GM21390 (cell line): ENCODE results near the gene CRY1.
"Not testable (repeated sequence)": the region's sequence is repeated elsewhere in the genome, so short reads cannot be mapped to it uniquely, and the experiment has no call there.

Source experiments
- ATAC-seq: cut with Tn5 transposase; IDR thresholded peaks from one replicate; pipeline ENCODE4 v1.9.1; 2021; ENCODE audit not compliant: unreplicated experiment

Gene CRY1

DNA sequence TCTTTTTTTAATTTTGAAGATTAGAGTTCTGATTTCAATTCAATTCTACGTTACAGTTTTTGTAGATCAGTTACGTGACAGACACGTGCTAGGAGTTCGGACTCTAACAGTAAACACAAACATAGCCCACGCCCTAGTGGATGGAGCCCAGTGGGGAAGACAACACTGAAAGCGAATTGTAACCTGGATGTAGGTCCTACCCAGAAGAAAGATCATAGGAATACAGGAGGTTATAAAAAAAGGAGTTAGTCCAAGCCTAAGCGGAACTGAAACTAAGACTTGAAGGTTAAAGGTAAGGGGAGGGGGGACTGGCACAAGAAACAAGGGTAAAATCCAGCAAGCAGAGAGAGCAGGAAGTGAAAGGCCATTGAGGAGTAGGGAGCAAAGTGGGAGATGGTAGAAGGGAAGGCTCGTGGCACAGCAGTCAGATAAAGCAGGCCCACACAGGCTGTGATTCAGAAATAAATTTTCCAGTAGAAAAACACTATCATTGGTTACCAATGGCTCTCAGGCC, 15.7 kb upstream of the CRY1 start:
- no peak for ATAC-seq

- not testable (repeated sequence) for ATAC-seq
Measured at GRCh38 chr12:107108366-107108765, 15.0 kb upstream of the CRY1 start.

DNA sequence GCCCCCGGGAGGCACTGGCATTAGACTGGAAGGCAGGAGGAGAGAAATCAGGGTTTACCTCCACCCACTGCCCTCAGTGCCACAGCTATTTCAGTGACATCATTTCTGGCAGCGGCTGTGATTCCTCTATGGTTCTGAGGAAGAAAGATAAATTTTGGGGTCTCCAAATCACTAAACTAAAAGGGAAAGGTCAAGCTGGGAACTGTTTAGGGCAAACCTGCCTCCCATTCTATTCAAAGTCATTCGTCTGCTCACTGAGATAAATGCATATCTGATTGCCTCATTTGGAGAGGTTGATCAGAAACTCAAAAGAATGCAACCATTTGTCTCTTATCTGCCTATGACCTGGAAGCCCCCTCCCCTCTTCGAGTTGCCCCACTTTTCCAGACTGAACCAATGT, 14.0 kb upstream of the CRY1 start:
- no peak for ATAC-seq

DNA sequence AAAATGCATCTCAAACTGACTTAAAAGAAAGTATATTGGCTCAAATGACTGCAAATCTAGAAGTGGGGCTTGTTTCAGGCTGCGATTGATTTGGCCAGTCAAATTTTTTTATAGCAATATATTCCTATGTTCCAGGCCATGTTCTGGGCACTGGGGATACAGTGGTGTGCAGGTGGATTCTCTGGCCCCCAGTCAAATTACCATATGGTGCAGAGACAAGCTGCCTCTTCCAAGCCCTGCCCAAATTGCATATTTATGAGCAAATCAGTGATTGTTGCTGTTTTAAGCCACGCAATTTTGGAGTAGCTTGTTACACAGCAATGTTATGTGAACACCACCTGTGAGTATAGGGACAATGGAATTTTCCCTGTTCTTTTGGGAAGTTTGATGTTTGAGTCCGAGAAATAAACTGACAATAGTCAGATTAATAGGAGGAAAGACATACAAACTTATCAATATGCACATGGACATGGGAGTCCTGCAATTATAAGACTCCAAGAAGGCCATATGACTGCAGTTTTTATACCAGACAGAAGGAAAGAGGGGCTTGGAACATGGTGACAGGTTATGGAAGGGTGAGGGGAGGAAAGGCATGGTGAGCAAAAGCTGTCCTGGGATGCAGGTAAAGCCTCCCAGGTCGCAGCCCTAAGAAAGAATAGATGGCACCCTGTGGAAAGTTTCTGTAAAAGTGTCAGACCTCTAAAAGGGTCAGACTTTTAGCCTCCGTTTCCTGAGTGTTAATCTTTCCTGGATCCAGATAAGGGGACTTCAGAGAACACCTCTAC, 13.1 kb upstream of the CRY1 start:
- ATAC-seq = no peak

DNA sequence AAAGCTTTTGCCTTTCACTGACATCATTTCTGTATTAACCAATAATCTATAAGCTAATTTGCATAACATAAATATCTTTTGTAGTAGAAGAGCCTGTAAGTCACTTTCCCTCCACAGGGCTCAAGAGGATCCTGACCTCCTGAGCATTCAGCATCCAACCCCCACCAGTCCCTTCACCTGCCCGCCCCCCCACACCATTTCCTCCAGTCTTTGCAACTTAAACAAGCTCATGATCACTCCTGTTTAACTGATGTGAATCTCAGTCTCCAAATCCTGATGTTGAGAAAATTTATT, 12.0 kb upstream of the CRY1 start:
- no peak for ATAC-seq

- no peak for ATAC-seq
Measured at GRCh38 chr12:107103516-107103915, 10.2 kb upstream of the CRY1 start.

- ATAC-seq = no peak
Measured at GRCh38 chr12:107103097-107103496, 9.7 kb upstream of the CRY1 start.

- ATAC-seq = no peak
Measured at GRCh38 chr12:107102294-107102693, 8.9 kb upstream of the CRY1 start.

DNA sequence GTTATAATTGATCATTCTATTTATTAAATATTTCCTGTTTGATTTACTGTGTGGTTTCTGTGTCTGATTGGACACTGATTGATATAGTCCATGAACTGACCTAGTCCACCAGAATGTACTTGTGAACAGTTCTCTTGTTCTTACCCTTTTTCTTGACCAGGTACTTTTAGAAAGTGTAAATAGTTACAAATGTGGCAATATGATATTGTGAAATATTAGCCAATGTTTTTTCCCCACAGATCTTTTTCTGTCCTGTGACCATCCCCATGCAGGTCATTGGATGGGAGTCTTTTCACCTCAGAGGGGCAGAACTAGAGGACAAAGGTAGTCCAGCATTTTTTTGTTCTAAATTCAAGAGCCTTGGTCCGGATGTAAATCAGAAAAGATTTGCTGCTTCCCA, 8.3 kb upstream of the CRY1 start:
- no peak for ATAC-seq

DNA sequence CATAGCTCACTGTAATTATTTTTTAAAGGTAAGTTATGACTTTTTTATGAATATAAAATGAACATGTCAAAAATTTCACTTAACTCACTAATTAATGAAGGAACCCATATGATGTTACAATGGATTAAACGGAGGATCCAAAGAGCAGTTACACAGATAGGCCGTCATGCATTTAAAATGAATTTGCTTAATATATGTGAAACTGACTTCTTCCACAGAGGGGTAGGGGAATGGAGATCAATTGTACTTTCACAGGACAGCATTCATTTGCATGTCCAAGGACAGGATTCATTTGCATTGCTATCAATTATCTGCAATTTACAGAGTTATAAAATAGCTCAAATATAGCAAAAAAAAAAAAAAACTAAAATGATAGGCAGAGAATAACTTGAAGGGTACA, 6.6 kb upstream of the CRY1 start:
- ATAC-seq = no peak

GRCh38 chr12:107096571-107096970, 3.2 kb upstream of the CRY1 start:
- no peak for ATAC-seq

GRCh38 chr12:107094183-107094448, 767 bp upstream of the CRY1 start:
- ATAC-seq = no peak

- peak; percentile 34 for ATAC-seq
Measured at GRCh38 chr12:107092669-107093416, 506 bp downstream of the CRY1 start.

GRCh38 chr12:107091989-107092641, 1.2 kb downstream of the CRY1 start:
- no peak for ATAC-seq

DNA sequence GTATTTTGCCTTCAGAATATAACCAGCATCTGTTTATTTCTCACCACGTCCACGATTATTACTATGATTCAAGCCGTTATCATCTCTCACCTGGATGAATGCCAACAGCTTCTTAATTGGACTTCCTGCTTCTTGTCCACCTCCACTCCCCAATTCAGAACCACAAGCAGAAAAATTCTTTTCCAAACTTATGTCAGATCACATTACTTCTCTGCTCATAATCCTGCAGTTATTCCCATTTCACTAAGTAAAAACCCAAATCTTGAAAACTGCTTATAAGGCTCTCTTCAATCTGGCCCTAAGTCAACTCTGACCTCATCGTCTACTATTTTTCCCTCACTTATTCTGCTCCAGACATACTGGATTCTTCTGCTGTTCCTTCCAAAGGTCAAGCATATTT, 2.0 kb downstream of the CRY1 start:
- no peak for ATAC-seq

DNA sequence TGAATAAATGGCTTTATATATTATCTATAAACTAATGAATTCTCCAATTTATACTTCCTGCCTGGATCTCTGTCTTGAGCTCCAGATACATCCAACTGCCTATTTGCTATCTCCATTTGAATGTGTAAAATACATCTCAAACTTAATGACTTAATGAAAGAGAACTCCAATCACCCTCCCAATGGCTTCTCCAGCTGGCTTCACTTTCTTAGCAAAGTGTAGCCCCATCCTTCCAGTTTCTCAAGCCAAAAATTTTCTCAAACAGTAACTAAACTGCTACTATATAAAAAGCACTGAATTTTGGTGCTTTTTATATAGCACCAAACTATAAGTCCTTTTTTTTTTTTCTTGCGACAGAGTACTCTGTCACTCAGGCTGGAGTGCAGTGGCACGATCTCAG, 2.6 kb downstream of the CRY1 start:
- no peak for ATAC-seq

GRCh38 chr12:107088912-107089311, 4.4 kb downstream of the CRY1 start:
- ATAC-seq = no peak

DNA sequence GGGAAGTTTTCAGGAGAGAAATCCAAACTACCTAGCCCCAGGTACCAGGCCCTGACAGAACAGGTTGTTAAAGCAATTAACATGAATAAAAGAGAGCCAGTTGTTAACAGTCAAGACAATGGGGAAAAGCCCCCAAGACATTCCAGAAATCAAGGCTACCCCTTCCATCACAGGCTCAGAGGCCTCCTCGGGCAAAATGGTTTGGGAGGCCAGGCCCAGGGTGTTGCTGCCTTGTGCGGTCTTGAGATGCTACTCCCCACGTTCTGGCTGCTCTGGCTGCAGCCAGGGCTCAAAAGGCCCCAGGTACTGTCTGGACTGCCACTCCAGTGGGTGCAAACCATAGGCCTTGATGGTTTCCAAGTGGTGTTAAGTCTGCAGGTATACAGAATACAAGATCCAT, 7.0 kb downstream of the CRY1 start:
- no peak for ATAC-seq

- ATAC-seq = no peak
Measured at GRCh38 chr12:107081778-107082177, 11.6 kb downstream of the CRY1 start.

DNA sequence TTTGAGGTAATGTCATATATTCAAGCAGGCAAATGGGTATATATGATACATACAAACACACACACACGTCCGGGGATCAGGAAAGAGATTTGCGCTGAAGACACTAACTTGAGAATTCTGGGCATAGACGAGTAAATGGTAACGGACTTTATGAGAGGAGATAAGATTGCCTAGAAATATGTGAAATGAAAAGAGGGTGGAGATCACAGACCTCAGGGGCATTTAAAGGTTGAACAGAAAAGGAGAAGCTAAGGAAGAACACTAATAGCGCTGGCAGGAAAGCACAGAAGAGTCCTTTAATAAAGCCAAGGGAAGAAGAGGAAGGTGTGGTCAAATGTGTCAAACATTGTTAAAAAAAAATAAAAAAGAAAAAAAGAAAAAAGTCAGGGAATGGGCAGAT, 13.1 kb downstream of the CRY1 start:
- no peak for ATAC-seq

GRCh38 chr12:107079172-107080011, 14.0 kb downstream of the CRY1 start:
- ATAC-seq = no peak
